Peyer's patch (tissue), 4 donors: ENCODE results near the gene FYTTD1. TPM values are rescaled to one million over a fixed set of nuclear protein-coding genes. Genes with fewer than 3 reads are reported as not detected.

Experiments used
- DNase-seq, 3 donors: peaks; one replicate each; pipeline ENCODE4 v3.0.0-alpha.2; 2017 to 2019
- H3K27ac ChIP-seq, 4 donors: fragments of 200-600 bp; sonication (generic); one replicate each; pipeline ENCODE4 v1.5.1; 2016 to 2019
- H3K27me3 ChIP-seq, 2 donors: fragments of 200-600 bp; sonication (generic); one replicate each; pipeline ENCODE4 v1.5.1; 2019
- H3K36me3 ChIP-seq, 3 donors: fragments of 200-600 bp; sonication (generic); one replicate each; pipeline ENCODE4 v1.5.1; 2016 to 2019
- H3K4me1 ChIP-seq, 4 donors: fragments of 200-600 bp; sonication (generic); one replicate each; pipeline ENCODE4 v1.5.1; 2016 to 2019
- H3K4me3 ChIP-seq, 4 donors: fragments of 200-600 bp; sonication (generic); 1 replicate in 3 of 4; 2 replicates in 1 of 4; pipeline ENCODE4 v1.5.1; 2016 to 2019; ENCODE audit warnings: mild to moderate bottlenecking in 1 of 4
- H3K9me3 ChIP-seq, 4 donors: fragments of 200-600 bp; sonication (generic); one replicate each; pipeline ENCODE4 v1.5.1; 2016 to 2019; ENCODE audit warnings: mild to moderate bottlenecking in 1 of 4
- POLR2A ChIP-seq, 2 donors: fragments of 450-650 bp; IDR thresholded peaks; one replicate each; pipeline ENCODE4 v1.5.1; 2017; ENCODE audit warnings: antibody characterized with exemption in 2 of 2, mild to moderate bottlenecking in 2 of 2, moderate library complexity in 2 of 2
- total RNA-seq, 4 donors: library from RNA; depleted of rRNA; stranded (reverse); fragments of >200 nt; gene quantifications; one replicate each; pipeline ENCODE4 v1.1.0, GENCODE V29; 2016
- TF ChIP-seq, protein P1 (sequence below), 6 experiments: fragments of 450-650 bp in 4 of 6; fragments of 200-600 bp in 2 of 6; sonication (generic) in 1 of 6; IDR thresholded peaks; one replicate each; pipeline ENCODE4 v1.5.1; 2017 to 2019; ENCODE audit warnings: antibody characterized with exemption in 6 of 6, mild to moderate bottlenecking in 3 of 6, moderate library complexity in 1 of 6

Gene FYTTD1
- total RNA-seq, 4 donors from 2014 or later, result 15.4 to 62.7 (median 27.4) TPM

DNA sequence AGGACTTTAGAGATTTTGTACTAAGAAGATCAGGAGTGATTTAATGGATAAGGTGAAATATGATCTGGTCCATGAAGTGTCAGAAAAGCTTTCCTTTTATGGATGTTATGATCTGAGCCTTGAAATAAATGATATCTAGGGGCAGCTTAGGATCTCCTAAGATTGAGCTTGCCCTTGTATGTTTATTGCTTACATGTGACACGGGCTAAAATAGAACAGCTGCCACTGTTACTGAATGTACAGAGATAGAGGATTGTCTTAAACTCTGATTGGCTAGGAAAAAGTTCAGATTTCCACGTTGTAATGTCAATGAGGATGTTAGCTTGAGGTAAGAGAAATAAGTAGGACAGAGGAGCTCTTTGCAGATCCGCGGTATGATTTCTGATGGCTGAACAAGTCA, 8.8 kb downstream of the FYTTD1 start:
- Histone ChIP-seq H3K27ac (no peak overlapping the region), H3K36me3 (peaks cover 0 to 43% (median 0%) of the 10 kb centered on the region in 3 donors)

DNA sequence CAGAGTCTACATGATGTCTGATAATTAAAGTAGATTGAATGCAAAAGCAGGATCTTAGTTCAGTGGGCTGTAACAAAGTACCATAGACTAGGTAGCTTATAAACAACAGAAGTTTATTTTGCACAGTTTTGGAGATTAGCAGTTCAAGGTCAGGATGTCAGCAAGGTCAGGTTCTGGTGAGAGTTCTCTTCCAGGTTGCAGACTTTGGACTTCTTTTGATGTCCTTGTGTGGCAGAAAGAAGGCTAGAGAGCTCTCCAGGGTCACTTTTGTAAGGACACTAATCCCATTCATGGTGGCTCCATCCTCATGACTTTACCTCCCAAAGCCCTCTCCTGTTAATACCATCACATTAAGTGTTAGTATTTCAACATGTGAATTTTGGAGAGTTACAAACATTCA, 12.1 kb downstream of the FYTTD1 start:
- no peak overlapping the region for H3K4me3 ChIP-seq
- no peaks in the 10 kb centered on the region for H3K4me1 ChIP-seq
- no peaks in the 10 kb centered on the region for H3K27me3 ChIP-seq
- TF ChIP-seq, protein P1, sequence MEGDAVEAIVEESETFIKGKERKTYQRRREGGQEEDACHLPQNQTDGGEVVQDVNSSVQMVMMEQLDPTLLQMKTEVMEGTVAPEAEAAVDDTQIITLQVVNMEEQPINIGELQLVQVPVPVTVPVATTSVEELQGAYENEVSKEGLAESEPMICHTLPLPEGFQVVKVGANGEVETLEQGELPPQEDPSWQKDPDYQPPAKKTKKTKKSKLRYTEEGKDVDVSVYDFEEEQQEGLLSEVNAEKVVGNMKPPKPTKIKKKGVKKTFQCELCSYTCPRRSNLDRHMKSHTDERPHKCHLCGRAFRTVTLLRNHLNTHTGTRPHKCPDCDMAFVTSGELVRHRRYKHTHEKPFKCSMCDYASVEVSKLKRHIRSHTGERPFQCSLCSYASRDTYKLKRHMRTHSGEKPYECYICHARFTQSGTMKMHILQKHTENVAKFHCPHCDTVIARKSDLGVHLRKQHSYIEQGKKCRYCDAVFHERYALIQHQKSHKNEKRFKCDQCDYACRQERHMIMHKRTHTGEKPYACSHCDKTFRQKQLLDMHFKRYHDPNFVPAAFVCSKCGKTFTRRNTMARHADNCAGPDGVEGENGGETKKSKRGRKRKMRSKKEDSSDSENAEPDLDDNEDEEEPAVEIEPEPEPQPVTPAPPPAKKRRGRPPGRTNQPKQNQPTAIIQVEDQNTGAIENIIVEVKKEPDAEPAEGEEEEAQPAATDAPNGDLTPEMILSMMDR (IDR thresholded peaks at IDR 0.05), result no peak
- no peak for TF ChIP-seq POLR2A (IDR thresholded peaks at IDR 0.05)
- H3K27ac ChIP-seq, result no peak overlapping the region
- H3K36me3 ChIP-seq, result peaks cover 0 to 70% (median 0%) of the 10 kb centered on the region in 3 donors
- no peak for DNase-seq
- no peaks in the 10 kb centered on the region for H3K9me3 ChIP-seq

More for the DNA sequence above, 8.8 kb downstream of the FYTTD1 start:
- Histone ChIP-seq H3K4me3 (no peak overlapping the region), H3K4me1 (no peaks in the 10 kb centered on the region), H3K27me3 (no peaks in the 10 kb centered on the region), H3K9me3 (no peaks in the 10 kb centered on the region)
- TF ChIP-seq, protein P1 (IDR thresholded peaks at IDR 0.05), result no peak
- TF ChIP-seq POLR2A (IDR thresholded peaks at IDR 0.05), result no peak
- DNase-seq, result no peak

- no peak for DNase-seq
- Histone ChIP-seq H3K36me3 (peaks cover 0 to 89% (median 0%) of the 10 kb centered on the region in 3 donors), H3K4me3 (no peak overlapping the region), H3K4me1 (no peaks in the 10 kb centered on the region), H3K27me3 (no peaks in the 10 kb centered on the region), H3K27ac (no peak overlapping the region), H3K9me3 (no peaks in the 10 kb centered on the region)
- no peak for TF ChIP-seq POLR2A (IDR thresholded peaks at IDR 0.05)
- TF ChIP-seq, protein P1 (IDR thresholded peaks at IDR 0.05), result no peak
Observed at GRCh38 chr3:197775317-197775716, 25.6 kb downstream of the FYTTD1 start.

- Histone ChIP-seq H3K36me3 (peaks cover 0 to 67% (median 4%) of the 10 kb centered on the region in 3 donors), H3K27ac (no peak overlapping the region), H3K4me1 (no peaks in the 10 kb centered on the region), H3K27me3 (no peaks in the 10 kb centered on the region), H3K9me3 (no peaks in the 10 kb centered on the region), H3K4me3 (no peak overlapping the region)
- no peak for TF ChIP-seq POLR2A (IDR thresholded peaks at IDR 0.05)
- DNase-seq, result no peak
Observed at GRCh38 chr3:197782230-197782629, 32.5 kb downstream of the FYTTD1 start.

- no peak for TF ChIP-seq POLR2A (IDR thresholded peaks at IDR 0.05)
- TF ChIP-seq, protein P1 (IDR thresholded peaks at IDR 0.05), result no peak
- Histone ChIP-seq H3K4me1 (no peaks in the 10 kb centered on the region), H3K27me3 (no peaks in the 10 kb centered on the region), H3K9me3 (no peaks in the 10 kb centered on the region), H3K36me3 (peaks cover 0 to 48% (median 4%) of the 10 kb centered on the region in 3 donors), H3K27ac (no peak overlapping the region), H3K4me3 (no peak overlapping the region)
- no peak for DNase-seq
Observed at GRCh38 chr3:197784019-197784585, 34.4 kb downstream of the FYTTD1 start.

DNA sequence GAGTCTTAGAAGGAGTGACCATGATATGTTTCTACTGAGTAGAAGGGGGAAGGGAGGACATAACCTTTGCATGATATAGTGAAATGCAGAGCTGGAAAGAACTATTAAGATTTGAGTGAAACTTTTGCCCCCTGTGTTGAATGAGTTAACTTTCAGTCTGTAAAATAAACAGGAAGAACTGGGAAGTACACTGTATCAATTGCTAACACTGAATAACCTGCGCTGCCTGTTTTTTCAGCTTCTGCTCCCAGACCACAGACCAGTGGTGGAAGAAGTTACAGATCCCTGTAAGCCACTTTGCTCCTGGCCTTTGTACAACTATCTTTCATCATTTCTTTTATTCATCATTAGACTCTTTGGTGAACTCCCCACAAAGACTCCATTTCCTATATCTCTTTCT, 37.7 kb downstream of the FYTTD1 start:
- Histone ChIP-seq H3K4me1 (no peaks in the 10 kb centered on the region), H3K36me3 (peaks cover 0 to 15% (median 0%) of the 10 kb centered on the region in 3 donors), H3K27me3 (no peaks in the 10 kb centered on the region), H3K9me3 (no peaks in the 10 kb centered on the region), H3K4me3 (no peak overlapping the region), H3K27ac (no peak overlapping the region)
- TF ChIP-seq, protein P1 (IDR thresholded peaks at IDR 0.05), result no peak
- DNase-seq, result no peak
